PC-9 (cell line): ENCODE results near the gene VPS4A.

Experiments used
- CTCF ChIP-seq: fragments of 200-600 bp; sonication (generic); conservative IDR thresholded peaks from 2 replicates; pipeline ENCODE4 v1.6.1; 2017; ENCODE audit warnings: mixed run types, antibody characterized with exemption, mild to moderate bottlenecking, moderate library complexity
- EZH2 ChIP-seq: fragments of 200-600 bp; sonication (generic); IDR thresholded peaks from 2 replicates; pipeline ENCODE4 v1.8.0; 2017; ENCODE audit warnings: antibody characterized with exemption, low read depth

- TF ChIP-seq CTCF (no peak; the same call in 1 of the 2 replicates), EZH2 (no peak)
Measured at GRCh38 chr16:69311533-69312387, 610 bp downstream of the VPS4A start.
